HL-60 (cell line): ENCODE results near the gene CLEC10A.

ENCODE experiments used
- DNase-seq, 2 experiments: peaks; one replicate each; pipeline ENCODE4 v3.0.0-alpha.2; 2010 to 2020; ENCODE audit warnings: low read depth in 1 of 2, low spot score in 1 of 2
- H3K27ac ChIP-seq: fragments of 250-450 bp; sonication (Bioruptor Pico); replicated peaks from 2 replicates; pipeline ENCODE4 v1.5.1; 2020; ENCODE audit warnings: mild to moderate bottlenecking, moderate library complexity
- H3K27me3 ChIP-seq: fragments of 250-450 bp; sonication (Bioruptor Pico); 2 replicates; pipeline ENCODE4 v1.5.1; 2021; ENCODE audit warnings: mild to moderate bottlenecking, moderate library complexity; ENCODE audit not compliant: insufficient read depth, poor library complexity, severe bottlenecking
- H3K4me3 ChIP-seq: replicated peaks from 2 replicates; pipeline ENCODE4 v1.5.1; 2011; ENCODE audit warnings: mild to moderate bottlenecking, control low read depth, low read length; ENCODE audit not compliant: insufficient read depth
- CTCF ChIP-seq: IDR thresholded peaks from one replicate; pipeline ENCODE4 v1.5.1; 2011; ENCODE audit warnings: low read length, control low read depth, inconsistent platforms; ENCODE audit not compliant: insufficient read depth
- GABPA ChIP-seq: IDR thresholded peaks from 2 replicates; pipeline ENCODE4 v1.6.1; 2012; ENCODE audit warnings: low read depth
- POLR2AphosphoS5 ChIP-seq: IDR thresholded peaks from 2 replicates; pipeline ENCODE4 v1.6.1; 2012; ENCODE audit warnings: low read depth
- REST ChIP-seq: IDR thresholded peaks from 2 replicates; pipeline ENCODE4 v1.6.1; 2012; ENCODE audit warnings: low read depth; ENCODE audit not compliant: insufficient replicate concordance
- SPI1 ChIP-seq: IDR thresholded peaks from 2 replicates; pipeline ENCODE4 v1.6.1; 2012; ENCODE audit warnings: low read depth, mild to moderate bottlenecking, borderline replicate concordance

Gene CLEC10A

GRCh38 chr17:7108560-7108925 lies 28.5 kb upstream of the CLEC10A start:
- Histone ChIP-seq H3K27me3 (no peaks in the 10 kb centered on the region), H3K27ac (no peak overlapping the region), H3K4me3 (no peak overlapping the region)
- no peak for DNase-seq
- TF ChIP-seq CTCF = no peak
- no peak for TF ChIP-seq GABPA
- TF ChIP-seq REST = no peak
- TF ChIP-seq SPI1 = no peak
- no peak for TF ChIP-seq POLR2AphosphoS5

GRCh38 chr17:7107795-7108559 lies 27.9 kb upstream of the CLEC10A start:
- TF ChIP-seq CTCF (no peak), GABPA (no peak), REST (no peak), POLR2AphosphoS5 (no peak), SPI1 (no peak)
- no peak overlapping the region for H3K27ac ChIP-seq
- H3K27me3 ChIP-seq = no peaks in the 10 kb centered on the region
- DNase-seq = no peak
- no peak overlapping the region for H3K4me3 ChIP-seq

- Histone ChIP-seq H3K27ac (no peak overlapping the region), H3K27me3 (no peaks in the 10 kb centered on the region), H3K4me3 (no peak overlapping the region)
- TF ChIP-seq GABPA (no peak), SPI1 (no peak), REST (no peak), CTCF (no peak), POLR2AphosphoS5 (no peak)
- no peak for DNase-seq
Observed at GRCh38 chr17:7107012-7107754, 27.1 kb upstream of the CLEC10A start.
